Vagina (tissue), 2 donors: ENCODE results near the gene HMGXB3.

Experiments
- POLR2A ChIP-seq, 2 donors: fragments of 450-650 bp; IDR thresholded peaks; one replicate each; pipeline ENCODE4 v1.6.1; 2017; ENCODE audit warnings: antibody characterized with exemption in 2 of 2, mild to moderate bottlenecking in 2 of 2, moderate library complexity in 2 of 2
- TF ChIP-seq, protein P1 (sequence below), 3 experiments: fragments of 450-650 bp in 2 of 3; fragments of 200-600 bp in 1 of 3; sonication (generic) in 1 of 3; IDR thresholded peaks; one replicate each; pipeline ENCODE4 v1.5.1; 2017 to 2019; ENCODE audit warnings: antibody characterized with exemption in 3 of 3, mild to moderate bottlenecking in 2 of 3, moderate library complexity in 2 of 3

DNA sequence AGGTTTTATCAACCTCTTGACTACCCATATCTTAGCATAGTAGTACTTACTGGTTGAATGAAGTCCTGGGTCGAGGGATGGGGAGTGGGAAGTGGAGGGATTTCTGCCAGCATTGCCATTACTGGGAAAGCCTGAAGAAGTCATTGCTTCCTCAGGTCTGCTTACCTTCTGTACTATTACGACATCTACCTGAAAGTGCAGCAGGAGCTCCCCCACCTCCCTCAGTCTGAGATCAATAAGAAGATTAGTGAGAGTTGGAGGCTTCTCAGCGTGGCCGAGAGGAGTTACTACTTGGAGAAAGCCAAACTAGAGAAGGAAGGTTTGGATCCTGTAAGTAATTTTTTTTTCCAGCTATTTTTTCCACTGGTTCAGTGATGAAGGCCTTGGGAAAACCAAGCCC lies 5.8 kb downstream of the HMGXB3 start:
- TF ChIP-seq, protein P1, sequence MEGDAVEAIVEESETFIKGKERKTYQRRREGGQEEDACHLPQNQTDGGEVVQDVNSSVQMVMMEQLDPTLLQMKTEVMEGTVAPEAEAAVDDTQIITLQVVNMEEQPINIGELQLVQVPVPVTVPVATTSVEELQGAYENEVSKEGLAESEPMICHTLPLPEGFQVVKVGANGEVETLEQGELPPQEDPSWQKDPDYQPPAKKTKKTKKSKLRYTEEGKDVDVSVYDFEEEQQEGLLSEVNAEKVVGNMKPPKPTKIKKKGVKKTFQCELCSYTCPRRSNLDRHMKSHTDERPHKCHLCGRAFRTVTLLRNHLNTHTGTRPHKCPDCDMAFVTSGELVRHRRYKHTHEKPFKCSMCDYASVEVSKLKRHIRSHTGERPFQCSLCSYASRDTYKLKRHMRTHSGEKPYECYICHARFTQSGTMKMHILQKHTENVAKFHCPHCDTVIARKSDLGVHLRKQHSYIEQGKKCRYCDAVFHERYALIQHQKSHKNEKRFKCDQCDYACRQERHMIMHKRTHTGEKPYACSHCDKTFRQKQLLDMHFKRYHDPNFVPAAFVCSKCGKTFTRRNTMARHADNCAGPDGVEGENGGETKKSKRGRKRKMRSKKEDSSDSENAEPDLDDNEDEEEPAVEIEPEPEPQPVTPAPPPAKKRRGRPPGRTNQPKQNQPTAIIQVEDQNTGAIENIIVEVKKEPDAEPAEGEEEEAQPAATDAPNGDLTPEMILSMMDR (IDR thresholded peaks at IDR 0.05) = no peak
- no peak for TF ChIP-seq POLR2A (IDR thresholded peaks at IDR 0.05)
